ENCODE data around the gene HEATR5B.
"Not testable (repeated sequence)": the region's sequence is repeated elsewhere in the genome, so short reads cannot be mapped to it uniquely, and the experiment has no call there.

Gene HEATR5B

GRCh38 chr2:36976065-36976464 is 108.1 kb downstream of the HEATR5B start:
- DNase-seq = no peak

GRCh38 chr2:36975306-36975705 is 108.9 kb downstream of the HEATR5B start:
- no peak for DNase-seq

- DNase-seq = no peak
Measured at GRCh38 chr2:36973320-36973719, 110.9 kb downstream of the HEATR5B start.

- no peak for DNase-seq
Measured at GRCh38 chr2:36971990-36972389, 112.2 kb downstream of the HEATR5B start.

- DNase-seq = no peak
Measured at GRCh38 chr2:36967236-36967876, 116.8 kb downstream of the HEATR5B start.

- peak; percentile 83 to 95 for DNase-seq
Measured at GRCh38 chr2:36966370-36967235, 117.6 kb downstream of the HEATR5B start, which contains the start of gene STRN. STRN (minus strand) TSS chr2:36966536; CDS start chr2:36966463, 73 bp downstream.

GRCh38 chr2:36965751-36966369 is 118.3 kb downstream of the HEATR5B start:
- peak; percentile 54 for DNase-seq

- no peak for DNase-seq
Measured at GRCh38 chr2:36965206-36965605, 119.0 kb downstream of the HEATR5B start.

- no peak for DNase-seq
Measured at GRCh38 chr2:36964496-36965058, 119.6 kb downstream of the HEATR5B start.

GRCh38 chr2:36963734-36964133 is 120.4 kb downstream of the HEATR5B start:
- DNase-seq = no peak

GRCh38 chr2:36963106-36963505 is 121.1 kb downstream of the HEATR5B start:
- DNase-seq = no peak

- no peak for DNase-seq
Measured at GRCh38 chr2:36960773-36961172, 123.4 kb downstream of the HEATR5B start.

GRCh38 chr2:36960005-36960675 is 124.0 kb downstream of the HEATR5B start:
- DNase-seq = no peak

GRCh38 chr2:36954977-36955607 is 129.1 kb downstream of the HEATR5B start:
- DNase-seq = no peak

GRCh38 chr2:36952748-36953197 is 131.4 kb downstream of the HEATR5B start:
- no peak for DNase-seq

GRCh38 chr2:36951574-36951973 is 132.6 kb downstream of the HEATR5B start:
- no peak for DNase-seq

- no peak for DNase-seq
Measured at GRCh38 chr2:36951027-36951518, 133.1 kb downstream of the HEATR5B start.

GRCh38 chr2:36949845-36950244 is 134.3 kb downstream of the HEATR5B start:
- no peak for DNase-seq

- not testable (repeated sequence) for DNase-seq
Measured at GRCh38 chr2:36945240-36945639, 138.9 kb downstream of the HEATR5B start.

GRCh38 chr2:36941867-36942266 is 142.3 kb downstream of the HEATR5B start:
- DNase-seq = no peak

GRCh38 chr2:36936526-36936925 is 147.6 kb downstream of the HEATR5B start:
- DNase-seq = not testable (repeated sequence)

- DNase-seq = not testable (repeated sequence)
Measured at GRCh38 chr2:36931688-36932087, 152.5 kb downstream of the HEATR5B start.

All from NCI-H524 (cell line).